HL-60/S4 treated with retinoic acid at 250 ng/mL for 4 days and 3 days (cell line): ENCODE measurements around the gene SPECC1.

Experiments used
- in situ Hi-C: fragments of 300-500 bp; cut with MboI; formaldehyde crosslinking; loops from 2 replicates; pipeline ENCODE4 v1.7.0; 2022; ENCODE audit warnings: low sequenced_read_pairs

Gene SPECC1

DNA sequence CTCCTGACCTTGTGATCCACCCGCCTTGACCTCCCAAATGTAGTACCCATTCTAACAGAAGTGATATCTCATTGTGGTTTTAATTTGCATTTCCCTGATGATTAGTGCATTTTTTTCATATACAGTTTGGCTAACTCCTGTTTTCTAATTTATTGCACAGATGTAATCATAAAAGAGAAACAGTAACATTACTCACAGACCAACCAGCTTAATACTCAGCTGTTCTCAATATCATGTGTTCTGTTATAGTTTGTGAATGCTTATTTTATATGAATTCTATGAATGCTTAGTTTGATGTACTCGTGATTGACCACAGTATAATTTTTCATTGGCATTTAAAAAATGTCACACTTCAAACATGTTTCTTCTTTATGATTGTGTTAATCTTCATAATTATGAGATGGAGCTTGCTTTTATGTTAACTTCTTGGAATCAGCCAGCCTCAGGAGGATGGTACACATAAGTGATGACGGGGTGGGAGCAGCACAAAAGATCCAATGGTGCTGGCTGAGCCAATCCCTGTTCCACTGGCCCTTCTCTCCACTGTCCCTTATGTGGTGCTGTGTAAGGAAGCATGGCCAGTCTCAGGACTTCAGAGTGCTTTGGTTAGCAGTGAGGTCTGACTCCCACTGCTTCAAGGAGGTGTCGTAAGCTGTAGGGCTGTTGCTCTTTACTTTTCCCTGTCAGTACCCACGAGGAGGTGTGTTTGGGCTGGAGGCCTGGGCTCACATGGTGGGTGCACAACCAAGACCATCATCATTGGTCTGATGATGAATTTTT lies 191.0 kb downstream of the SPECC1 start:
- in situ Hi-C loops: no loop called here

DNA sequence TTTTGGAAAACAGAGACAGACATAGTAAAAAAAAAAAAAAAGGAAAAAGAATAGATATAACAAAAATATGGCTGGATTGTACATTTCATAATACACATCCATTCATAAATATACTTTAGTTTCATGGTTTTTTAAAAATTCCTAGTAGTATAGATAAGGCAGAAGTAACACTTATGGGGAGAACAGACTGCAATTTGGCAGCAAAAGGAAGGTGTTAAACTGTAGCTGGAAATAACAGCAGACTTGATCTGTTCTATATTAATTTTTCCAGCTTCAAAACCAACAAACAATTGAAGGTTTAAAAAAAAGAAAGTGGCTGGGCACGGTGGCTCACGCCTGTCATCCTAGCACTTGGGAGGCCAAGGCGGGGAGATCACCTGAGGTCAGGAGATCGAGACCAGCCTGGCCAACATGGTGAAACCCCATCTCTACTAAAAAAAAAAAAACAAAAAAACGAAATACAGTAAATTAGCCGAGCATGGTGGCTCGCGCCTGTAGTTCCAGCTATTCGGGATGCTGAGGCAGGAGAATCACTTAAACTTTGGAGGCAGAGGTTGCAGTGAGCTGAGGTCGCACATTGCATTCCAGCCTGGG lies 191.8 kb downstream of the SPECC1 start:
- in situ Hi-C loops: no loop called here

DNA sequence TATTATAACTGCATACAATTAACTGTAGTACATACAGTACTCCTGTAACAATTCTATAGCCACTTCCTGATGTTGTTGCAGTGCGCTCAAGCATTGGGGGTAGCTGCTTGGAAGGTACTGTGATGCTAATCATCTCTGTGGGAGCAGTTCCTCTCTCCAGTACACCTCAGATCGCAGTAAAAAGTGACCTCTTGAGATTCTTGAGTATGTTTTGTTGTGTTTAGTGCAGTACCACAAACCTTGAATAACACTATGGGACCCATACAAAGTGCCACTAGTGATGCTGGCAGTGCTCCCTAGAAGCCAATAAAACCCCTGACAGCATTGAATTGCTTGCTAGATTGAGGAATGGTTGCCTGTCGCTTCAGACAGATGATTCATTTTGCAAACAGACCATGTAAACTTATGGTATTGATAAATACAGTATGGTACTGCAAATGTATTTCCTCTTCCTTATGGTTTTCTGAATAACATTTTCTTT lies 193.0 kb downstream of the SPECC1 start:
- in situ Hi-C loops: no loop called here

DNA sequence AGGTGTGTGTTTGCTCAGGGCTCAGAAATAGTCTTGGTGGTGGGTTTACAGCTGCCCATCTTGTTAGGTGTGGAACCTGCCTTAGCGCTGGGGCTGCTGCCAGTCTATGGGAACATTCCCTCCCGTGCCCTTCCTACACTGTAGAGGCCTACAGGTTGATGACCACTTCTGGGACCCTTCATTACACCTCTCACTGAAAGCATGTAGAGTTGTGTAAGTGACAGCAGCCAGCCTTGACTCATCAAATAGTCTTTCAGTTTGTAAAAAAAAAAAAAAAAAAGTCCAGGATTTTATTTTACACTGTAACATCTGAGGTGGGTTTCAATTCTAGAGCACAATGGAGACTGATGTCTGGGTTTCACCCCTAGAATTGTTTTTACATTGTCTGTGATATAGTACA lies 193.9 kb downstream of the SPECC1 start:
- in situ Hi-C loops: no loop called here

DNA sequence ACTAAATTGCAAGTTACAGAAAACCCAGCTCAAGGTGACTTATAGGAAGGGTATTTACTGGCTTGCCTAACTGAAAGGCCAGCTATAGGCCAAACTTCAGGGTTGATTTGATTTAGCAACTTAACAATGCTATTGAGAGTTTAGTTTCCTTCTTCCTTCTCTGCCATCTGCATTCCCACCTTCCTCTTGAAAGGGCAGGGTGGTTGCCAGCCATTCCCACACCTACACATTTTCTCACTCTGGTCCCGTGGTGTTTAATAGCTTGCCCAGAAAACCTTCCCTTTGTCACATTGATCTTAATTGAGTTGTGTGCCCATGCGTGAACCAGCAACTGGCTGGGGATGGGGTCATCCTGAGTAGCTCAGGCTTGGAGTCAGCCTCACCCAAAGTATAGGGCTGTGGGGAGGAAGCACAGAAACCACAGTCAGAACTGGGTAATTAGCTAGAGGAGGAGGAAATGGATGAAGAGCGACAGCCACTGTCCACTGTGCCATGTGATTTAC lies 194.7 kb downstream of the SPECC1 start:
- in situ Hi-C loops: no loop called here

DNA sequence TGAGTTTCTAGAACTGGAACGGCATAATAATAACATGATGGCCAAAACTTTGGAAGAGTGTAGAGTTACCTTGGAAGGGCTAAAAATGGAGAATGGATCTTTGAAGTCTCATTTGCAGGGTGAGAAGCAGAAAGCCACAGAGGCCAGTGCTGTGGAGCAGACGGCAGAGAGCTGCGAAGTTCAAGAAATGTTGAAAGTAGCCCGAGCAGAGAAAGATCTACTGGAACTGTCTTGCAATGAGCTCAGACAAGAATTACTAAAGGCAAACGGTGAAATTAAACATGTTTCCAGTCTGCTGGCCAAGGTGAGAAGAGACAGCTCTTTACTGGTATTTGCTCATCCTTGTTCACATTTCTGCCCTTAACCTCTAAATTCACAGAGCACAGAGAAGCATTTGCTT lies 196.4 kb downstream of the SPECC1 start:
- in situ Hi-C loops: no loop called here

DNA sequence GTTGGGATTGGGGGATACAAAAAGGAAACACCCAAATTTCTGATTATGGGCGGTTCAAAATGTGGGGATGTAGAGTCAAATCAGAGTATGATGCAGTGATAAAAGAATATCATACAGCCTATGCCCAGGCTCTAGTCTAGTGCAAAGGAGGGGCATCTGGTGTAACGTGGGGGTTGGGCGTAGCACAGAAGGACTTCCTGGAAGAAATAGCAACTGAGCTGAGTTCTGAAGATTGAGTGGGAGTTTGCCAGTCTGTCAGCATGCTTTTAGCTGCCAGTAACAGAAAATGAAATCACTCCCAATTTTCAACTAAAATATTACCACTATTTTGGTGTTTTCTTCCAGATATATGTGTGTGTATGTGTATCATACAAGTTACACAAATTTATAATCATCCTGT lies 196.9 kb downstream of the SPECC1 start:
- in situ Hi-C loops: no loop called here

DNA sequence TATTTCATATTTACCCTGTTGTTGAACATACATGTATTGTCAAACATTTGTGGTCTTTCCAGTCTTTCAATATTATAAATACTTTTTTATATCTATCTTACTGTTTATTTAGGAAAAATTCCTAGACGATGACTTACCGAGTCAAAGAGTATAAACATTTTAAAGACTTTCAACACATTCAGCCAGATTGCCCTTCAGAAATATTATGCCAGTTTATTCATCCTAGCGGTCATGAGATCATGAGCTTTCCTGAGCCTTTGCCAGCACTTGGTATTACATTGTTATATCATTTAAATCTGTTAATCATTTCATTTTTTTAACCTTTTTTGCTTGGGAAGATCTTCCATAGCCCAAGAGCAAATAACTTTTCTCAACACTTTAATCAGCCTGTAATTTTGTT lies 197.4 kb downstream of the SPECC1 start:
- in situ Hi-C loops: no loop called here

DNA sequence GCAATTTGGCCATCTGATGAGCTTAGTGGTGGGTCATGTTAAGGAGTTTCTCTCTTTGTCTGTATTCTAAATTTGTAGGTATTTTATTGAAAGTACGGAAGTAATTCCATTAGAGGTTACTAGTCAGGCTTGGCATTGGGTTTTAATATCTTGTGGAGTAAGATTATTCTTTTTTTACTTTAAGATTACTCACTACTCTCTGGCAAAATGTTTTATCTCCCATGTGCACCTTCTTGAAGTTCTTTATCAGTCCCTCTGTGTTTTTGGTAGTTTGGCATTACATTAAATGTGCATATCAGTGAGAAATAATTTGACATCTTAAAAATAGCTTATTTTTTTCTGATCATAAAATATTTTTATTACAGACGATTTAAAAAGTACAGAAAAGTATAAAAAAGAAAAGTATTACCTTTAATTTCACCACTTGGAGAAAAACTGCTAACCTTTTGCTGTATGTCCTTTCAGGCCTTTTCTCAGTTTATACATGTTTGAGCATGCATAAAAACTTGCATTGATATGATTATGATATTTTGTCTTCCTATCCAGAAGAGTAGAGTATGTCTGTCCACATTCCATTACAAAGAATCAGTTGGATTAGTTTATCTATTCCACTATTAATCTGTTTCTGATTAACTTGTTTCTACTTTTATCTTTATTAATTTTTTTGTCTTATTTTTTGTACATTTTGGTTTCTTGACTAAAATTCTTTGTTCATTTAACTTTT lies 198.3 kb downstream of the SPECC1 start:
- in situ Hi-C loops: no loop called here

DNA sequence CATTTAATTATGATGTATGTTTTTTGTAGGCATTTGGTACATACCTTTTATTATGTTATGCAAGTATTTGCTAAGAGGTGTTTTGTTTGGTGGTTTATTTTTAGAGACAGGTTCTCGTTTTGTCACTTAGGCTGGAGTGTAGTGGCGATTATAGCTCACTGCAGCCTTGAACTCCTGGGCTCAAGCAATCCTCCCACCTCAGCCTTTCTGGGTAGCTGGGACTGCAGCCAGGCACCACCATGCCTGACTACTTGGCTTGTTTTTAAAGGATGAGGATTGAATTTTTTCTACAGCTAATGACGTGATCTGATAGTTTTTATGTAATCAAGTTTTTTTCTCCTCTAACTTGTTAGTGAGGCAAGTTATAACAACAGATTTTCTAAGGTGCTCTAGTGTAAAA lies 199.6 kb downstream of the SPECC1 start:
- in situ Hi-C loops: no loop called here

DNA sequence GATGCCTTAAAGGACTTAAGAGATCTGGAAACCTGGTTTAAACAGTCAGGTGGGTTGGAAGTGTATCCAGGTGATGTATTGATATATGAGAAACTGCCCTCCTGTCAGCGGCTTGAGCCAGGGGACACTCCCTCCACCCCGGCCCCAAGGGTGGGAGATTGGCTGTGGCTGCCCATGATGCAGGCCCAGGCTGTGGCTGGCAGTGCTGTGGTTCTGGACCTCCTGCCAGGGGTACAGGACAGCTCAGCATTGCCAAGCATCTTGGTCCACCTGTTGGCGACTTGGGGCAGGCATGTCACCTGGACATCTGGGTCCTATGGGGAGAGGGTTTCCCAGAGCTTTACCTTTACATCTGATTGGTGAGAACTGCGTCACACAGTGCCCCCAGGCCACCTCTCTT lies 201.0 kb downstream of the SPECC1 start:
- in situ Hi-C loops: no loop called here

DNA sequence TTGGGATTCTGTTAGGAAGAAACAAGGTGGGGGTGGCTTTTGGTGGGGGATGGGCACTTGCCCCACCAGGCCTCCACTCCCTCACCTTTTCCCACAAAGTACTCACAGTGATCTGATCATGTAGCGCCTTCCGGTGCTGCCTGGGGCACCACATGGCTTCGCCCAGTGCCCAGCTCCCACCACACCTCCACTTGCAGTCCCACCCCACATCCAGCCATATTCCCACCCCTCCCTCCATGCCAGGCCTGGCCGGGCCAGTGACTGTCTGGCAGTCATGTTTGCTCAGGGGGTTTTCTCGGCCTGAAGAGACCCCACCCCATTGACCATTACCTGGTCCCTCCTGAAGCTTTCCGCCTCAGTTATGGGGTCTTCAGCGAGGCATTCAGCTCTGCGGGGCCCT lies 201.5 kb downstream of the SPECC1 start:
- in situ Hi-C loops: no loop called here

DNA sequence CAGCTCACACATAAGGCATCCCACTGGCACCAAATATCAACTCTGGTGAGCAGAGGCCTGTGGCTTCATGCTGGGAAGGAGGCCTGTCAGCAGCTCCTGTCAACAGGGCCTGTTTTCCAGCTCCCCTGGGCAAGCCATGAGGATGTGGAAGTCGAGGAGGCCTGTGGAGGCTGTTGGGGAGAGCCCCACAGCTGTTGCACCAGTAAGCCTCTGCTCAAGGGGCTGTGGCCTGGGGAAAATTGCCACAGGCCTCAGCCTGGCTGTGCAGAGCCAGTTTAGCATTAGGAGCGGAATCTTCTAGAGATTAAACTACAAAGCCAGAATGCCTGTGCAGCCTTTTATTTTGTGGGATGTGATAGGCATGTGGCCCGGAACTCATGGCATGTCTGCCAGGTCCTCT lies 202.1 kb downstream of the SPECC1 start:
- in situ Hi-C loops: no loop called here

DNA sequence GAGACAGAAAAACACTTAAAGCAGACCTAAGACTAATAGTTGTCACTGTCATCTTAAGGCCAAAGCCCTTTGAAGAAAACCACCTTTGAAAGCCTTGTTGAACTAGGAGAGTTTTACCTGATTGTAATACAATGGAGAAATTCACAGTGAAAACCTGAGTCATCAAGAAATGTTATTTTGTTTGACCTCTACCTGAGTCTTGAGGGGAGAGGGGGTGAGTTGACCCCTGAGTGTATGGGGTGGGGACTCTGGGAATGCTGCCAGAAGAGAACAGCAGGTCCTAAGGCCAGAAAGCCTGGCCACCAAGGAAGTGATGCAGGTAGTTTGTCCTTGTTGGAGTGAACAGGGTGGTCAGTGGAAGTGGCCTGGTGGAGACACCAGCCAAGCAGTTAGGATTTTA lies 204.3 kb downstream of the SPECC1 start:
- in situ Hi-C loops: no loop called here

DNA sequence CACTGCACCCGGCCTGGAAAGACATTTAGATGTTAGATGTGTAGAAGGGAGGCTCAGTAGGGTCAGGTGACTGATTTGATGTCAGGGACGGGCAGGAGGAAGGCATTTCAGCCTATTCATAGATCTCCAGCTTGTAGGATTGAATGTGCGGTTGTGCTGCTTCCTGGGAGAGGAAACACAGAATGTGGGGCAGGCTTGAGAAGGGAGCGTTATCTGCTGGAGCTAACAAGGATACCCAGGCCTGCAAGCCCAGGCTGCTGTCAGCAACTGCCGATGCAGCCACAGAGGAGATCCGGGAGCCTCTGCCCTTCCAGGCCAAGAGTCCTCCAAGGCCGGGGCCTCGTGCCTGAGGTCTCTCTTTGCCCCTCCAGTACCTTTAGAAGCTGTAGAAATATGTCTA lies 205.6 kb downstream of the SPECC1 start:
- in situ Hi-C loops: no loop called here

DNA sequence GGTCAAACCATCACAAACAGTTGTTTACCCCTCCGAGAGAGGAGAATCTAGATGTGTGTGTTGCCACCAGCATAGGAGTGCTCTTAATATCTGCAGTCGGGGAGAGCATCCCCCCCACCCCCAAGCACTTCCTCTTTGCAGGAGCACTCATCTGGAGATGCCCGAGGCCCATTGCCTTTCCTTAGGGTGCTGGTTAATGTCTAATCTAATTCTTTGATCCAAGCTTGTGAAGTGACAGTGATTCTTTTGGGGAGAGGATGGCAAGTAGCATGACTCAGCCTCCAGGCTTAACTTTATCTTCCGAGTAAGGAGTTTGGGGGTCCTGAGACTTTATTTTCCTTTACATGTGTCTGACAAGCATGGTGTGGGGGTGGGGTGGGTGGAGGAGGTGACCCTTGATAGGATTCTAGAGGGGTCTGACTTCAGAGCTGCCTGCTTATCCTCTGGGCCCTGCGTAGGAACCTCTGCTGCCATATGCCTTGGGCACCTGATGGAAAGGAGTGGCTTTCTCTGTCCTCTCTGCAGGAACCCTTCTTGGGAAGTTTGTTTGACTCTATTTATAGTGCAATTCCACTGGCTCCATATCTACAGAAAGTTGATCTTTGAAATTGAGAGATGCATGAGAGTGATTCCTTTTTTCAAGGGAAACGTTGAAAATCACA lies 207.1 kb downstream of the SPECC1 start:
- in situ Hi-C loops: no loop called here

DNA sequence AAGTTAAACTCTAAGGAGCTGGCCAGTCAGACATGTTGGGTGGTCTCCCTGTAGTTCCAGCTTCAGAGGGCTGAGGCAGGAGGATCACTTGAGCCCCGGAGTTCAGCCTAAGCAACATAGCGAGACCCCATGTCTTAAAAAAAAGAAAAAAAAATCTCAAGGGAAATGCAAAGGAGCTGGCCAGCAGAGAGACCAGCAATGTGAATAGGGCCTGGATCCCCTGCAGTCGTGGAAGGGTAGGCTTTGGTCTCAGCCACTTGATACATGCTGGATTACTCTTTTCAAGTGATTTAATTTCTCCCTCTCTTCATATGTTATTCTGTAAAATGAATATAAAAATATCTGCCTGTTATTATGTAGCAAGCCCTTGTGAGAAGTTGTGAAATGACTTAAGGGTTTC lies 207.7 kb downstream of the SPECC1 start:
- in situ Hi-C loops: no loop called here

DNA sequence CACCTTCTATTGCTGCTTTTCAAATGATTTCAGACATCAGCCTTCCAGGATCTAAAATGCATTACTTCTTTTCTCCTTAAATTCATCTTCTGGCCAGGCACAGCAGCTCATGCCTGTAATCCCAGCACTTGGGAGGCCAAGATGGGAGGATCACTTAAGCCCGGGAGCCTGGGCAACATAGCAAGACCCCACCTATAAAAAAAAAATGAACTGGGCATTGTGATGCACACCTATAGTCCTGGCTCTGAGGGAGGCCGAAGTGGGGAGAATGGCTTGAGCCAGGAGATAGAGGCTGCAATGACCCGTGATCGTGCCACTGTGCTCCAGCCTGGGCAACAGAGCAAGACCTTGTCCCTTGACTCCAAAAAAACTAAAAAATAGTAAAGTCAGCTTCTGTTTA lies 208.5 kb downstream of the SPECC1 start:
- in situ Hi-C loops: no loop called here

DNA sequence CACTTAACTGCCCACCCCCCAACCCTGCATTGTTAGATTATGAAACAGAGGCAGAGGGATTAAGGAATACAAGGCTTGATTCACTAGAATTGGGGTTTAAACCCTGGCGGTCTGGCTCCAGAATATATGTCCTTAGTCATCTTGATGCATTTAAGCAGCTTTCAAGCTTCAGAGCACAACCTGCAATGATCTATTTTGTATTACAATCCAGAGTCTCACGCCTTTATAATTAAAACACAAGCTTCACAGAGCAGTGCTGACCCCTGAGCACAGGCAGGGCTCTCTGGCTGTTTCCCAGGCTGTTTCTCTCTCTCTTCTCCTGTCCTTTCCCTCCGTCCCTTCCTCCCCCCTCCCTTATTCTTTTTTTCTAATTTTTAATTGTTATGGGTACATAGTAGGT lies 209.1 kb downstream of the SPECC1 start:
- in situ Hi-C loops: no loop called here

DNA sequence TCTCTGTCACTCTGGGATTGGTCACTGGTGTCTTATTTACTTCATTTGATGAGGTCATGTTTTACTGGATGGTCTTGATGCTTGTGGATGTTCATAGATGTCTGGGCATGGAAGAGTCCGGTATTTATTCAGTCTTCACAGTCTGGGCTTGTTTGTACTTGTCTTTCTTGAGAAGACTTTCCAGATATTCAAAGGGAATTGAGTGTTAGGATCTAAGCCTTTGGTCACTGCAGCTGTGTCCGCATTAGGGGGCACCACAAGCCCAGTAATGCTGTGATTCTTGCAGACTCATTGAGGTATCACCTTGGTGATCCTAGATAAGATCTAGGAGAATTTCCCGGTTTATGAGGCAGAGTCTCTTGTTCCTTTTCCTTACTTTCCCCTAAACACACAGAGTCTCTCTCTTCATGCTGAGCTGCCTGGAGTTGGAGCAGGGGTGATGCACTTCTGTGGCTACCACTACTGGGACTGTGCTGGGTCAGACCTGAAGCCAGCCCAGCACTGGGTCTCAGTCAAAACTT lies 214.7 kb downstream of the SPECC1 start:
- in situ Hi-C loops: no loop called here

DNA sequence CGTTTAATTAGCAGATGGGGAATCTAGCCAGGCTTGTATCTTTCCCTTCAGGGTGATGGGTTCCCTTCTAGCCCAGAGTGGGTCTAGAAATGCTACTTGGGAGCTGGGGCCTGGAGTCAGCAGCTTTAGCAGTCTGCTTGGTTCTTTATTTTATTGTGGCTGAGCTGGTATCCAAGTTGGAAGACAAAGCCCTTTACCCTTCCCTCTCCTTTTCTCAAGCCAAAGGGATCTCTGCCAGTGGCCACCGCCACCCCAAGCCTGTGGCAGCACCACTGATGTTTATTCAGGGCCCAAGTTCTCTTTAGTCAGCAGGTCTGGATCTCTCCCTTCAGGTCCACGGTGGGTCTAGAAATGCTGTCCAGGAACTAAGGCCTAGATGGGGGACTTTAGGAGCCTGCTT lies 215.2 kb downstream of the SPECC1 start:
- in situ Hi-C loops: no loop called here
